GM18858 (cell line): ENCODE data around the gene FKBP1A.
"Not testable (repeated sequence)": the region's sequence is repeated elsewhere in the genome, so short reads cannot be mapped to it uniquely, and the experiment has no call there.

ENCODE experiments used
- ATAC-seq: cut with Tn5 transposase; IDR thresholded peaks from one replicate; pipeline ENCODE4 v1.9.1; 2021; ENCODE audit not compliant: unreplicated experiment

Gene FKBP1A

GRCh38 chr20:1369970-1370369 lies 22.9 kb downstream of the FKBP1A start:
- ATAC-seq: no peak

GRCh38 chr20:1368448-1369199 lies 24.2 kb downstream of the FKBP1A start:
- ATAC-seq: no peak

GRCh38 chr20:1367479-1367878 lies 25.4 kb downstream of the FKBP1A start:
- no peak for ATAC-seq

- ATAC-seq: no peak
These were observed 28.7 kb downstream of the FKBP1A start for GRCh38 chr20:1364106-1364505.

- ATAC-seq: no peak
These were observed 29.3 kb downstream of the FKBP1A start for GRCh38 chr20:1363522-1363921.

- no peak for ATAC-seq
These were observed 30.4 kb downstream of the FKBP1A start for GRCh38 chr20:1362484-1362883.

GRCh38 chr20:1360094-1360846 lies 32.6 kb downstream of the FKBP1A start:
- ATAC-seq: no peak

- no peak for ATAC-seq
These were observed 34.8 kb downstream of the FKBP1A start for GRCh38 chr20:1357921-1358671.

GRCh38 chr20:1353956-1354355 lies 38.9 kb downstream of the FKBP1A start:
- ATAC-seq: no peak

GRCh38 chr20:1346315-1346969 lies 46.4 kb downstream of the FKBP1A start:
- no peak for ATAC-seq

- no peak for ATAC-seq
These were observed 47.1 kb downstream of the FKBP1A start for GRCh38 chr20:1345756-1346093.

- no peak for ATAC-seq
These were observed 47.7 kb downstream of the FKBP1A start for GRCh38 chr20:1345030-1345755.

- ATAC-seq: not testable (repeated sequence)
These were observed 49.3 kb downstream of the FKBP1A start for GRCh38 chr20:1343446-1344124.

GRCh38 chr20:1341561-1342265 lies 51.1 kb downstream of the FKBP1A start:
- ATAC-seq: no peak

GRCh38 chr20:1338801-1339200 lies 54.1 kb downstream of the FKBP1A start:
- ATAC-seq: no peak

- ATAC-seq: no peak
These were observed 54.8 kb downstream of the FKBP1A start for GRCh38 chr20:1338096-1338495.

GRCh38 chr20:1337441-1337840 lies 55.4 kb downstream of the FKBP1A start:
- no peak for ATAC-seq

GRCh38 chr20:1336699-1337367 lies 56.0 kb downstream of the FKBP1A start:
- ATAC-seq: no peak
